Islet of Langerhans (tissue), 1 donor: ENCODE results near the gene MEA1.
"Not testable (repeated sequence)": the region's sequence is repeated elsewhere in the genome, so short reads cannot be mapped to it uniquely, and the experiment has no call there.

Experiments used
- FAIRE-seq: peaks from one replicate; lab custom pipeline; 2011; peaks lifted over from hg19 to GRCh38; lab: Jason Lieb, UNC

MEA1 gene

GRCh38 chr6:43013843-43014433 lies at the start of gene MEA1, which contains the start of gene KLHDC3:
TSS of gene MEA1 (minus strand) at chr6:43013946. CDS start at chr6:43013813, 133 bp downstream.
TSS of gene KLHDC3 (plus strand) at chr6:43014249. CDS start at chr6:43017193, 2,944 bp downstream.
- peak; percentile 96 for FAIRE-seq

- FAIRE-seq: no peak
These were observed 49.1 kb upstream of the MEA1 start for GRCh38 chr6:43062818-43063217.

GRCh38 chr6:43061861-43062260 lies 48.1 kb upstream of the MEA1 start:
- no peak for FAIRE-seq

GRCh38 chr6:43060755-43061633 lies 47.2 kb upstream of the MEA1 start:
- FAIRE-seq: no peak

- FAIRE-seq: no peak
These were observed 46.4 kb upstream of the MEA1 start for GRCh38 chr6:43060034-43060754.

- FAIRE-seq: peak; percentile 61
These were observed 45.7 kb upstream of the MEA1 start, which contains the start of the genes KLC4 and MRPL2 for GRCh38 chr6:43059168-43060033. TSS of gene KLC4 (plus strand) at chr6:43059631. CDS start at chr6:43061336, 1,705 bp downstream. TSS of gene MRPL2 (minus strand) at chr6:43059434. CDS start at chr6:43059381, 53 bp downstream.

GRCh38 chr6:43058531-43058930 lies 44.8 kb upstream of the MEA1 start:
- no peak for FAIRE-seq

GRCh38 chr6:43055966-43056365 lies 42.2 kb upstream of the MEA1 start:
- no peak for FAIRE-seq

- no peak for FAIRE-seq
These were observed 40.6 kb upstream of the MEA1 start for GRCh38 chr6:43054206-43054943.

- no peak for FAIRE-seq
These were observed 39.9 kb upstream of the MEA1 start, which contains the start of gene CUL7 for GRCh38 chr6:43053545-43054205. TSS of gene CUL7 (minus strand) at chr6:43053851. CDS start at chr6:43052788, 1,063 bp downstream.

- FAIRE-seq: no peak
These were observed 39.2 kb upstream of the MEA1 start for GRCh38 chr6:43052842-43053544.

GRCh38 chr6:43052225-43052841 lies 38.6 kb upstream of the MEA1 start:
- no peak for FAIRE-seq

- no peak for FAIRE-seq
These were observed 37.2 kb upstream of the MEA1 start for GRCh38 chr6:43050981-43051380.

- FAIRE-seq: no peak
These were observed 34.3 kb upstream of the MEA1 start for GRCh38 chr6:43047998-43048397.

GRCh38 chr6:43045371-43045930 lies 31.7 kb upstream of the MEA1 start:
- no peak for FAIRE-seq

- FAIRE-seq: no peak
These were observed 29.6 kb upstream of the MEA1 start for GRCh38 chr6:43043310-43043709.

GRCh38 chr6:43041475-43041874 lies 27.7 kb upstream of the MEA1 start:
- FAIRE-seq: not testable (repeated sequence)

- no peak for FAIRE-seq
These were observed 27.0 kb upstream of the MEA1 start for GRCh38 chr6:43040542-43041257.
